Stimulated activated CD4-positive, alpha-beta T cell treated with anti-CD3 and anti-CD28 coated beads, Interleukin-2, amount 100 ng/mL, for 48 hours (primary cell): ENCODE data around the gene AP1B1.
A peak's percentile ranks its signal among the peaks of the same experiment; 100 is the strongest.

ENCODE experiments used
- DNase-seq, 2 donors: peaks; one replicate each; pipeline ENCODE4 v3.0.0-alpha.2; 2020

Gene AP1B1

GRCh38 chr22:29330291-29330690 is 58.1 kb downstream of the AP1B1 start:
- no peak for DNase-seq

GRCh38 chr22:29329581-29329980 is 58.8 kb downstream of the AP1B1 start:
- DNase-seq = no peak

- DNase-seq = no peak
These were observed 59.5 kb downstream of the AP1B1 start for GRCh38 chr22:29328566-29329500.

GRCh38 chr22:29328055-29328454 is 60.3 kb downstream of the AP1B1 start:
- DNase-seq = no peak

GRCh38 chr22:29327089-29327764 is 61.1 kb downstream of the AP1B1 start:
- no peak for DNase-seq

GRCh38 chr22:29326481-29326880 is 61.9 kb downstream of the AP1B1 start:
- DNase-seq = no peak

GRCh38 chr22:29325785-29326315 is 62.5 kb downstream of the AP1B1 start:
- DNase-seq = no peak

- DNase-seq = no peak
These were observed 63.0 kb downstream of the AP1B1 start for GRCh38 chr22:29325356-29325755.

GRCh38 chr22:29323641-29324040 is 64.7 kb downstream of the AP1B1 start:
- no peak for DNase-seq

GRCh38 chr22:29320546-29320945 is 67.8 kb downstream of the AP1B1 start:
- DNase-seq = no peak

GRCh38 chr22:29319072-29319471 is 69.3 kb downstream of the AP1B1 start:
- no peak for DNase-seq

GRCh38 chr22:29317827-29318454 is 70.4 kb downstream of the AP1B1 start:
- DNase-seq = no peak

GRCh38 chr22:29316141-29316828 is 72.1 kb downstream of the AP1B1 start:
- DNase-seq = no peak

- DNase-seq = no peak
These were observed 72.9 kb downstream of the AP1B1 start, which contains the start of gene RASL10A for GRCh38 chr22:29315286-29316140. Gene RASL10A, minus strand, starts transcription at chr22:29315697. Its CDS starts 451 bp downstream, at chr22:29315246.

- no peak for DNase-seq
These were observed 73.7 kb downstream of the AP1B1 start for GRCh38 chr22:29314537-29315285.

GRCh38 chr22:29313576-29314466 is 74.5 kb downstream of the AP1B1 start:
- no peak for DNase-seq

- DNase-seq = peak in 1 of 2 donors; percentile 46
These were observed 75.2 kb downstream of the AP1B1 start for GRCh38 chr22:29313126-29313575.

GRCh38 chr22:29312218-29313125 is 75.9 kb downstream of the AP1B1 start:
- DNase-seq = no peak
